Kasumi-1 (cell line): ENCODE data around the gene PDE4DIP.
"Not testable (repeated sequence)": the region's sequence is repeated elsewhere in the genome, so short reads cannot be mapped to it uniquely, and the experiment has no call there.

Experiments used
- DNase-seq, 2 experiments: peaks; one replicate each; lab custom pipeline; 2025; lab: John Stamatoyannopoulos, UW

Gene PDE4DIP

GRCh38 chr1:148921047-148921446, 76.8 kb downstream of the PDE4DIP start:
- DNase-seq: not testable (repeated sequence)

GRCh38 chr1:148923798-148924197, 79.6 kb downstream of the PDE4DIP start:
- DNase-seq: not testable (repeated sequence)

GRCh38 chr1:148927645-148928044, 83.4 kb downstream of the PDE4DIP start:
- not testable (repeated sequence) for DNase-seq

- DNase-seq: not testable (repeated sequence)
Observed at GRCh38 chr1:148929253-148929652, 85.0 kb downstream of the PDE4DIP start.

- DNase-seq: not testable (repeated sequence)
Observed at GRCh38 chr1:148935381-148936002, 91.3 kb downstream of the PDE4DIP start.

GRCh38 chr1:148942906-148943305, 98.7 kb downstream of the PDE4DIP start:
- DNase-seq: not testable (repeated sequence)

- not testable (repeated sequence) for DNase-seq
Observed at GRCh38 chr1:148945130-148945529, 100.9 kb downstream of the PDE4DIP start.

GRCh38 chr1:148948768-148949167, 104.5 kb downstream of the PDE4DIP start:
- DNase-seq: not testable (repeated sequence)

GRCh38 chr1:148951336-148952227, 107.4 kb downstream of the PDE4DIP start:
- peak; percentile 31 to 42 for DNase-seq

- DNase-seq: not testable (repeated sequence)
Observed at GRCh38 chr1:148952253-148952937, 108.2 kb downstream of the PDE4DIP start.

GRCh38 chr1:148952938-148953616, 108.8 kb downstream of the PDE4DIP start:
- not testable (repeated sequence) for DNase-seq

- DNase-seq: not testable (repeated sequence)
Observed at GRCh38 chr1:148953730-148954129, 109.5 kb downstream of the PDE4DIP start.

GRCh38 chr1:148958343-148958742, 114.1 kb downstream of the PDE4DIP start:
- DNase-seq: not testable (repeated sequence)

- DNase-seq: not testable (repeated sequence)
Observed at GRCh38 chr1:148960212-148961000, 116.2 kb downstream of the PDE4DIP start.

- not testable (repeated sequence) for DNase-seq
Observed at GRCh38 chr1:148962127-148962857, 118.1 kb downstream of the PDE4DIP start.

GRCh38 chr1:148966084-148966483, 121.9 kb downstream of the PDE4DIP start:
- not testable (repeated sequence) for DNase-seq

GRCh38 chr1:148967580-148967979, 123.4 kb downstream of the PDE4DIP start:
- DNase-seq: not testable (repeated sequence)

GRCh38 chr1:148968682-148969081, 124.5 kb downstream of the PDE4DIP start:
- not testable (repeated sequence) for DNase-seq

GRCh38 chr1:148969126-148969525, 124.9 kb downstream of the PDE4DIP start:
- not testable (repeated sequence) for DNase-seq

GRCh38 chr1:148975453-148975852, 131.2 kb downstream of the PDE4DIP start:
- DNase-seq: not testable (repeated sequence)
